Central memory CD8-positive, alpha-beta T cell (primary cell): ENCODE measurements around the gene DNMT3B.
A peak's percentile ranks its signal among the peaks of the same experiment; 100 is the strongest.
"Not testable (repeated sequence)": the region's sequence is repeated elsewhere in the genome, so short reads cannot be mapped to it uniquely, and the experiment has no call there.

Source experiments
- ATAC-seq: fragments of 150-1000 bp; cut with Tn5 transposase; replicated peaks from 2 replicates; pipeline ENCODE4 v1.10.0; 2022; ENCODE audit warnings: mild to moderate bottlenecking, moderate FRiP score, moderate number of reproducible peaks; ENCODE audit not compliant: poor library complexity, severe bottlenecking; ENCODE audit errors: extremely low read depth
- DNase-seq, 2 donors: peaks; one replicate each; pipeline ENCODE4 v3.0.0; 2021; ENCODE audit warnings: low spot score in 2 of 2
- H3K27ac Mint-ChIP-seq: one replicate; pipeline ENCODE4 v1.8.0; 2022; ENCODE audit warnings: low read depth, mild to moderate bottlenecking, moderate library complexity, mixed read lengths
- H3K27me3 Mint-ChIP-seq: one replicate; pipeline ENCODE4 v1.8.0; 2022; ENCODE audit warnings: mixed read lengths
- H3K36me3 Mint-ChIP-seq: one replicate; pipeline ENCODE4 v1.8.0; 2022; ENCODE audit warnings: mild to moderate bottlenecking, moderate library complexity, mixed read lengths; ENCODE audit not compliant: insufficient read depth
- H3K4me1 Mint-ChIP-seq: one replicate; pipeline ENCODE4 v1.8.0; 2022; ENCODE audit warnings: mixed read lengths
- H3K4me3 Mint-ChIP-seq: one replicate; pipeline ENCODE4 v1.8.0; 2022; ENCODE audit warnings: mild to moderate bottlenecking, moderate library complexity, mixed read lengths
- H3K9me3 Mint-ChIP-seq: one replicate; pipeline ENCODE4 v1.8.0; 2022; ENCODE audit warnings: mixed read lengths

Gene DNMT3B

GRCh38 chr20:32761831-32762753 lies at the start of gene DNMT3B:
Gene DNMT3B (plus strand): TSS chr20:32762385. CDS start chr20:32780324, 17,939 bp downstream.
- peak in 1 of 2 donors; percentile 25 for DNase-seq
- Mint-ChIP-seq H3K36me3 (peaks cover 1% of the 10 kb centered on the region), H3K4me3 (peak within 1 kb of the TSS; percentile 84), H3K27ac (peak within 1 kb of the TSS; percentile 74), H3K27me3 (no peaks in the 10 kb centered on the region), H3K9me3 (no peaks in the 10 kb centered on the region), H3K4me1 (peaks cover 14% of the 10 kb centered on the region)
- ATAC-seq: peak; percentile 67

DNA sequence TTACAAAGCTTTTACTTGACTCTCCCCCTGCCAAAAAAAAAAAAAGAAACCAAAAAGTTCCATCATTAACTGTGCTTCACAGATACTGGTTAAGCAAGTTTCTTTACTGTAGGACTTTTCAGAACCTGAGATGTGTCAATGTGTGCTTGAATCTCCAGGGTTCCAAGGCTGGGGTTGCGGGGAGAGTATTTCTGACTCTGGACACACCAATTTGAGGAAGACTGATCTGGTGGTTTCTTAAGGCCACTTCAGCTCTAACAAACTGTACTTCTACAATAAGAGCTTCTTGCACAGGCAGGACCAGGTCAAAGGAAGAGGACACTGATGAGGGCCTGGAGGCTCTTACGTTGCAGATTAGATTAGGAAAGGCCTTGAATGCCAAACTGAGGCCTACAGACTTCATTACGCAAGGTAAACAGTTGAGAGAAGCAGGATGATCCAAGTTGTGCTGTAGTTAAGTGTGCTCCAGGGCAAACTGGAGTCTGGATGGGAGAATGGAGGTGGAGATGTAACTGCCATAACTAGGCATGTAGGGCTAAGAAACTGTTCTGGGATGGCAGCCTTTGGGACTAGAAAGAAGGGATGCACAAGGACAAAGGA lies 43.3 kb upstream of the DNMT3B start:
- Mint-ChIP-seq H3K27me3 (no peaks in the 10 kb centered on the region), H3K36me3 (peaks cover 43% of the 10 kb centered on the region), H3K9me3 (no peaks in the 10 kb centered on the region), H3K27ac (no peak overlapping the region), H3K4me3 (no peak overlapping the region), H3K4me1 (peaks cover 6% of the 10 kb centered on the region)
- no peak for ATAC-seq
- DNase-seq: no peak

GRCh38 chr20:32727683-32728082 lies 34.5 kb upstream of the DNMT3B start:
- DNase-seq (no peak), ATAC-seq (no peak)
- no peaks in the 10 kb centered on the region for H3K9me3 Mint-ChIP-seq
- H3K36me3 Mint-ChIP-seq: peaks cover 41% of the 10 kb centered on the region
- H3K27ac Mint-ChIP-seq: no peak overlapping the region
- H3K27me3 Mint-ChIP-seq: no peaks in the 10 kb centered on the region
- H3K4me1 Mint-ChIP-seq: peaks cover 19% of the 10 kb centered on the region
- H3K4me3 Mint-ChIP-seq: no peak overlapping the region

DNA sequence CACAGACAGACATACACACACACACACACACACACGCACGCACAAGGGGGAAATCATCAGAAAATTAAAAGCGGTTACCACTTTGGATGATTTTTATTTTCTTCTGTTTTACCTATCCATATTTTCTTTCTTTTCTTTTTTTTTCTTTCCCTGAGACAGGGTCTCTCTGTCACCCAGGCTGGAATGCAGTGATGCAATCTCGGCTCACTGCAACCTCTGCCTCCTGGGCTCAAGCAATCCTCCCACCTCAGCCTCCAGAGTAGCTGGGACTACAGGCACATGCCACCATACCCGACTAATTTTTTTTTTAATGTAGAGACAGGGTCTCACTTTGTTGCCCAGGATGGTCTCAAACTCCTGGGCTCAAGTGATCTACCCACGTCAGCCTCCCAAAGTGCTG lies 33.8 kb upstream of the DNMT3B start:
- not testable (repeated sequence) for H3K27me3 Mint-ChIP-seq

DNA sequence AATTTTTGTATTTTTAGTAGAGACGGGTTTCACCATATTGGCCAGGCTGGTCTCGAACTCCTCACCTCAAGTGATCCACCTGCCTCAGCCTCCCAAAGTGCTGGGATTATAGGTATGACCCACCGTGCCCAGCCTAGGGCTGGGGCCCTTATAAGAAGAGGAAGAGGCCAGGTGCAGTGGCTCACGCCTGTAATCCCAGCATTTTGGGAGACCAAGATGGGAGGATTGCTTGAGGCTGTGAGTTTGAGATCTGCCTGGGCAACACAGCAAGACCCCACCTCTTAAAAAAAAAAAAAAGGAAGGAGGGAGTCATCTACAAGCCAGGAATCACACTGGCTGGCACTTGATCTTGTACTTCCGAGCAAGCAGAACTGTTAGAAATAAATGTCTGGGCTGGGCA lies 32.9 kb upstream of the DNMT3B start:
- H3K27ac Mint-ChIP-seq, H3K9me3 Mint-ChIP-seq, H3K4me3 Mint-ChIP-seq, DNase-seq, ATAC-seq, H3K27me3 Mint-ChIP-seq: not testable (repeated sequence)
- Mint-ChIP-seq H3K36me3 (peaks cover 40% of the 10 kb centered on the region), H3K4me1 (peaks cover 19% of the 10 kb centered on the region)

More for the DNA sequence above, 33.8 kb upstream of the DNMT3B start:
- not testable (repeated sequence) for ATAC-seq, H3K9me3 Mint-ChIP-seq, DNase-seq, H3K4me3 Mint-ChIP-seq
- peaks cover 40% of the 10 kb centered on the region for H3K36me3 Mint-ChIP-seq
- H3K27ac Mint-ChIP-seq: peak overlapping the region; percentile 79
- peaks cover 19% of the 10 kb centered on the region for H3K4me1 Mint-ChIP-seq

- no peak for DNase-seq
- peaks cover 28% of the 10 kb centered on the region for H3K4me1 Mint-ChIP-seq
- H3K9me3 Mint-ChIP-seq: no peaks in the 10 kb centered on the region
- H3K27ac Mint-ChIP-seq: no peak overlapping the region
- H3K36me3 Mint-ChIP-seq: peaks cover 26% of the 10 kb centered on the region
- H3K27me3 Mint-ChIP-seq: no peaks in the 10 kb centered on the region
- H3K4me3 Mint-ChIP-seq: no peak overlapping the region
- ATAC-seq: no peak
Observed at GRCh38 chr20:32731882-32732266, 30.3 kb upstream of the DNMT3B start.

GRCh38 chr20:32737371-32738223 lies 24.6 kb upstream of the DNMT3B start:
- H3K9me3 Mint-ChIP-seq: no peaks in the 10 kb centered on the region
- peaks cover 8% of the 10 kb centered on the region for H3K36me3 Mint-ChIP-seq
- H3K27ac Mint-ChIP-seq: peak overlapping the region; percentile 75
- H3K4me3 Mint-ChIP-seq: peak overlapping the region; percentile 37
- H3K27me3 Mint-ChIP-seq: no peaks in the 10 kb centered on the region
- peak; percentile 89 for ATAC-seq
- peaks cover 24% of the 10 kb centered on the region for H3K4me1 Mint-ChIP-seq
- no peak for DNase-seq

GRCh38 chr20:32741151-32741550 lies 21.0 kb upstream of the DNMT3B start:
- no peak overlapping the region for H3K27ac Mint-ChIP-seq
- no peaks in the 10 kb centered on the region for H3K9me3 Mint-ChIP-seq
- DNase-seq (no peak), ATAC-seq (no peak)
- peaks cover 27% of the 10 kb centered on the region for H3K4me1 Mint-ChIP-seq
- peaks cover 10% of the 10 kb centered on the region for H3K36me3 Mint-ChIP-seq
- no peaks in the 10 kb centered on the region for H3K27me3 Mint-ChIP-seq
- no peak overlapping the region for H3K4me3 Mint-ChIP-seq

- peak; percentile 21 for ATAC-seq
- H3K4me1 Mint-ChIP-seq: peaks cover 18% of the 10 kb centered on the region
Observed at GRCh38 chr20:32742322-32743236, 19.6 kb upstream of the DNMT3B start.

GRCh38 chr20:32743237-32744112 lies 18.7 kb upstream of the DNMT3B start, which contains the start of gene COMMD7:
Gene COMMD7 (minus strand): TSS chr20:32743467. CDS start chr20:32743391, 76 bp downstream.
- H3K9me3 Mint-ChIP-seq: no peaks in the 10 kb centered on the region
- peaks cover 6% of the 10 kb centered on the region for H3K36me3 Mint-ChIP-seq
- H3K4me3 Mint-ChIP-seq: peak within 1 kb of the TSS; percentile 92
- peaks cover 17% of the 10 kb centered on the region for H3K4me1 Mint-ChIP-seq
- ATAC-seq (peak; percentile 78), DNase-seq (peak; percentile 36 to 39)
- no peaks in the 10 kb centered on the region for H3K27me3 Mint-ChIP-seq
- H3K27ac Mint-ChIP-seq: peak within 1 kb of the TSS; percentile 95

More at GRCh38 chr20:32742322-32743236, 19.6 kb upstream of the DNMT3B start:
- Mint-ChIP-seq H3K36me3 (peaks cover 8% of the 10 kb centered on the region), H3K27ac (peak overlapping the region; percentile 95), H3K9me3 (no peaks in the 10 kb centered on the region), H3K27me3 (no peaks in the 10 kb centered on the region), H3K4me3 (peak overlapping the region; percentile 92)
- DNase-seq: no peak
